Stimulated activated memory B cell treated with anti-CD40 and anti-IgM and Interleukin-4, amounts not matched to agents 10 μg/mL and 1 μg/mL and 100 μg/mL, for 72 hours (primary cell): ENCODE measurements around the gene KRTAP1-5.

Source experiments
- ATAC-seq: fragments of 150-1000 bp; cut with Tn5 transposase; 2 replicates; pipeline ENCODE4 v1.10.0; 2021
- H3K27ac Mint-ChIP-seq: one replicate; pipeline ENCODE4 v1.8.0; 2022; ENCODE audit warnings: mild to moderate bottlenecking, mixed read lengths
- H3K27me3 Mint-ChIP-seq: one replicate; pipeline ENCODE4 v1.8.0; 2022; ENCODE audit warnings: mixed read lengths
- H3K36me3 Mint-ChIP-seq: one replicate; pipeline ENCODE4 v1.8.0; 2022; ENCODE audit warnings: mixed read lengths
- H3K4me1 Mint-ChIP-seq: one replicate; pipeline ENCODE4 v1.8.0; 2022; ENCODE audit warnings: mixed read lengths
- H3K4me3 Mint-ChIP-seq: one replicate; pipeline ENCODE4 v1.8.0; 2022; ENCODE audit warnings: mild to moderate bottlenecking, moderate library complexity, mixed read lengths
- H3K9me3 Mint-ChIP-seq: one replicate; pipeline ENCODE4 v1.8.0; 2022; ENCODE audit warnings: mixed read lengths

KRTAP1-5 gene

DNA sequence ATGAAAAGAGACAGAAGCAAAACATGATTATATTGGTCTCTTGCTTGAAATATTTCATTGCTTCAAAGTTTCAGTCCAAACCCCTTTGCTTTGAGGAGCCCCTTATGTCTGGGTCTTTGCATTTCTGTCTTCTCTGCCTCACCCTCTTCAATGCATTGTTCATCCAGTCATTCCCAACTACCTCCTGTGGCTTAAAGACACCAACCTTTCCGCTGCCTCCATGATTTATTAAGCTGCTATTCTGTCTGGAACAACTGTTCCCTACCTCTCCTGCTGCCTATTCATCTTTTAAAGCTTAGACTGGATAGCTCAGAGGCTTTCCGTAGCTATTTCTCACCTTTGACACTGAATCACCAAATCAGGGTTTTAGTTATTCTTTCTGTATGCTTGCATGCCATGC, 29.6 kb downstream of the KRTAP1-5 start:
- H3K4me1 Mint-ChIP-seq, result no peaks in the 10 kb centered on the region
- H3K27me3 Mint-ChIP-seq, result peaks cover 67% of the 10 kb centered on the region
- no peak for ATAC-seq
- H3K27ac Mint-ChIP-seq, result no peak overlapping the region
- H3K4me3 Mint-ChIP-seq, result no peak overlapping the region
- H3K9me3 Mint-ChIP-seq, result no peaks in the 10 kb centered on the region
- no peaks in the 10 kb centered on the region for H3K36me3 Mint-ChIP-seq

DNA sequence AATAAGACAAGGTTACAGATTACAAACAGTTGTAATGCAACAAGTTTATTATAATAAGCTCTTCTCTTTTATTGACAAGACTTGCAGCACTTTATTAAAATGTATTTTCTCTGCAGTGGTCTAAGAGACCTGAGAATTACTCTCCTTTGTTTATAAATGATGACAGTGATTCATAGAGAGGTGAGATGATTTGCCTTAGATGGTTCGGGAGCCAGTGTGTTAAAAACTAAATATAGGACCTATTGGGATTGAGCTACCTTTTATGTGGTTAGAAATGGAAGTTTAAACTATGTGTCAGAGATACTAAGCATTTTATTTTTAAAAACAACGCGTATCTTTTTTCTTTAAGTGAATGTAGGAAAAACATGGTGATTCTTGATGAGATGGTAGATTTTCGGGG, 30.2 kb downstream of the KRTAP1-5 start:
- no peaks in the 10 kb centered on the region for H3K36me3 Mint-ChIP-seq
- H3K27me3 Mint-ChIP-seq, result peaks cover 67% of the 10 kb centered on the region
- H3K9me3 Mint-ChIP-seq, result no peaks in the 10 kb centered on the region
- ATAC-seq, result no peak
- no peak overlapping the region for H3K27ac Mint-ChIP-seq
- H3K4me3 Mint-ChIP-seq, result no peak overlapping the region
- no peaks in the 10 kb centered on the region for H3K4me1 Mint-ChIP-seq

DNA sequence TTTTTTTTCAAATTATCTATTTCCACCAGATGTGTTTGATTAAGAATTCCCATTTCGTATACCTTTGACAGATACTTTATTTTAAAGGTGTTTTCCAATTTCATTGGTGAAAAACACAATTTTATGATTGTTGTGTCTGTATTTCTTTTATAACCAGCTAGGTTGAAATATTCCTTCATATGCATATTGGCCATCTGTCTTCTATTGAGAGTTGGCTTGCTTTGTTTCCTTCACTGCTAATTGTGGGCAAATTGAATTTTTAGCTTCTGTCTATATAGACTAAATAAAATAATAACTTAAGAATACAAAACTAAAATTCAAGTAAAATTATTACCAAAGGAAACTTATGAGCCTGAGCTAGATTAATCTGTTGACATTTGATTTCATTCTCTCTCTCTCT, 31.9 kb downstream of the KRTAP1-5 start:
- no peaks in the 10 kb centered on the region for H3K36me3 Mint-ChIP-seq
- H3K4me1 Mint-ChIP-seq, result no peaks in the 10 kb centered on the region
- peaks cover 62% of the 10 kb centered on the region for H3K27me3 Mint-ChIP-seq
- H3K4me3 Mint-ChIP-seq, result no peak overlapping the region
- no peak for ATAC-seq
- H3K9me3 Mint-ChIP-seq, result no peaks in the 10 kb centered on the region
- no peak overlapping the region for H3K27ac Mint-ChIP-seq

DNA sequence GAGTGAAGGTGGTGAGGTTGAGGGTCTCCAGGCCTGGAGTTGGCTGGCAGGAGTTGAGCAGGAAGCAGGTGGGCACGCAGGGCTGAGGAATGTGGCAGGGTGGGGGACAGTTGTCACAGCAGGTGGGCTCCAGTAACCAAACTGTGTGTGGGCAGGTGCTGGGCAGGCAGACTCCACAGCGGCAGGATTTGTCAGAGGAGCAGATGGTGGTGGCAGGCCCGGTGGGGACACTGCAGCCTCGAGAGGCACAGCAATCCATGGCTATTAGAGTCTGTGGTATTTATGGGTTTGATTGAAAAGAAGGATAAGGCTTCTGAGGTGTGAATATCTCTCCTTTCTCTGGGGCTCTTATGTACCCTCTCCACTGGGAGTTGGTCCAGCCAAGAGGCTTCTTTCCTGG, 33.2 kb downstream of the KRTAP1-5 start, which contains the start of gene KRTAP3-3:
KRTAP3-3 (minus strand) TSS at position 326 of the 400 bp plus-strand sequence; CDS start at position 259, 67 bp downstream.
- no peaks in the 10 kb centered on the region for H3K36me3 Mint-ChIP-seq
- no peaks in the 10 kb centered on the region for H3K4me1 Mint-ChIP-seq
- peaks cover 52% of the 10 kb centered on the region for H3K27me3 Mint-ChIP-seq
- ATAC-seq, result no peak
- no peak within 1 kb of the TSS for H3K27ac Mint-ChIP-seq
- H3K9me3 Mint-ChIP-seq, result no peaks in the 10 kb centered on the region
- no peak within 1 kb of the TSS for H3K4me3 Mint-ChIP-seq

DNA sequence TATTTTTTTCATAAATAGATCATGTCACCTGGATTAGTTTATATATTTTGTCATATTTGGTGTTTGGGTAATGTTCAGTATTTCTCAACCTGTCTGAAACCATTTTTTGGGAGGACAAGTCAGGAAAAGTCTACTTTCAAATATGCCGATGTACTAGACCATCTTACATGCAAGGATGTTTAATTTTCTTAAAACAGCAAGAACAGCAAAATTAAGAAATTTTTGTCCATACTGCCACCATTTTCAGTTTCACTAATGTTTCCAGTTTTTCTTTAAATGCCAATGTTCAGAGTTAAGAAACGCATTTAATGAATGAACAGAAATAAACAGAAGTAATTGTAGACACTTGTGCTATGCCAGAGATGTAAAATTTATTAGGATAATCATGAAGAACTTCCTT, 33.9 kb downstream of the KRTAP1-5 start:
- no peaks in the 10 kb centered on the region for H3K36me3 Mint-ChIP-seq
- H3K27ac Mint-ChIP-seq, result no peak overlapping the region
- H3K4me1 Mint-ChIP-seq, result no peaks in the 10 kb centered on the region
- peaks cover 47% of the 10 kb centered on the region for H3K27me3 Mint-ChIP-seq
- H3K4me3 Mint-ChIP-seq, result no peak overlapping the region
- no peaks in the 10 kb centered on the region for H3K9me3 Mint-ChIP-seq
- ATAC-seq, result no peak

DNA sequence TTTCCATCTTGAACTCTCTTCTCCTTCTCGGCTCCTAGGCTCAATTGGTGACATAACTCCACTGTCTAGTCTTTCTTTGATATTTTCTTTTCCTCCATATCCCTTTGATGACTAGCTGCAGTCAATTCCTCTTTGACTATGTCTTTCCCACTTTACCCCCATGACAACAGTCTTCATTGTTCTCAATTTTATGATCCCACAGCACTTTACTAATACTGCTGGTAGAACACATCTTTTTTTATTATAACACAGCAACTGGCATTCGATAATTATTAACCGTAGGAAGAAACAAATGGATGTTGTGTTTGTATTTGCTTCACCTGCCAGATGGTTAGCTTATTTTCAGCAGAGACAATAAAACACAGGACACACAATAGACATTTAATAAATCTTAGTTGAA, 34.3 kb downstream of the KRTAP1-5 start:
- H3K4me3 Mint-ChIP-seq, result no peak overlapping the region
- no peaks in the 10 kb centered on the region for H3K9me3 Mint-ChIP-seq
- no peak overlapping the region for H3K27ac Mint-ChIP-seq
- H3K4me1 Mint-ChIP-seq, result peaks cover 3% of the 10 kb centered on the region
- H3K36me3 Mint-ChIP-seq, result no peaks in the 10 kb centered on the region
- H3K27me3 Mint-ChIP-seq, result peaks cover 52% of the 10 kb centered on the region
- ATAC-seq, result no peak

DNA sequence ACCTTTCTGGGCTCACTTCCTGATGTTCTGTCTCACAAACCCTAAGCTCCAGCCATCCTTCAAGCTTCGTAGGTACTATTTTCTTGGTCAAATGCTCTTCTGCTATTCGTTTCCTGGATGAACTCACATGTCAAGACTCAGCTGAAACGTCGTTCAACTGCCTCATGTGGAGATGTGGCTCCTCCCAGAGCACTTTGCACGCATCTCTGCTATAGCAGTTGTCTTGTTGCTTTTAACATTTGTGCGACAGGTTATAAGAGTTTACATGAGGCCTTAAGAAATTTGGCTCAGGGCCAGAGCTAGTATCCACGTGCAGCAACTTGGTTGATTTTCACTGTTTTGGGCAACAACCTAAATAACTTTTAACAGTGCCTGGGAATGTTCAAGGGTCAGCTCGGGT, 40.1 kb downstream of the KRTAP1-5 start:
- no peaks in the 10 kb centered on the region for H3K9me3 Mint-ChIP-seq
- H3K27ac Mint-ChIP-seq, result no peak overlapping the region

DNA sequence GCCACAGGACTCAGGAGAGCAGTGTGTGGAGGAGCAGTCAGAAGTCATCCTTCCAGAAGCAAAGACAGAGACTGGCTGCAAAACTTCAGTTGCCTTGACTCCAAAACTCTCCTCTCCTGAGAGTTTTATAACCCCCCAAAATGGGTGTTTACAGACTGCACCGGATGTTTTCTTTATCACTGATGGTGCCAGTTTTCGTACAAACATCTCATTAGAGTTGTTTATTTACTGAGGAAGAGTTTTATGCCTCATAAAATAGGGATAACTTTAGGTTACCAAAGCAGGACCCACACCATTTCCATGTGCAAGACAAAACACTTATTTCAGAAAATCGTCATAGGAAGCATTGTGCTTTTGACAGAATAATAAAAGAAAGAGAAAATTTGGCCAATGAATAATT, 42.8 kb downstream of the KRTAP1-5 start, which contains the start of gene KRT40:
KRT40 (minus strand) TSS at position 101 of the 400 bp plus-strand sequence; CDS start at position 48, 53 bp downstream.
- Mint-ChIP-seq H3K9me3 (no peaks in the 10 kb centered on the region), H3K27me3 (peaks cover 34% of the 10 kb centered on the region), H3K27ac (no peak within 1 kb of the TSS), H3K36me3 (no peaks in the 10 kb centered on the region), H3K4me1 (peaks cover 11% of the 10 kb centered on the region), H3K4me3 (no peak within 1 kb of the TSS)
- ATAC-seq, result no peak

More for the DNA sequence above, 40.1 kb downstream of the KRTAP1-5 start:
- Mint-ChIP-seq H3K36me3 (no peaks in the 10 kb centered on the region), H3K4me3 (no peak overlapping the region), H3K4me1 (peaks cover 11% of the 10 kb centered on the region), H3K27me3 (peaks cover 31% of the 10 kb centered on the region)
- no peak for ATAC-seq

DNA sequence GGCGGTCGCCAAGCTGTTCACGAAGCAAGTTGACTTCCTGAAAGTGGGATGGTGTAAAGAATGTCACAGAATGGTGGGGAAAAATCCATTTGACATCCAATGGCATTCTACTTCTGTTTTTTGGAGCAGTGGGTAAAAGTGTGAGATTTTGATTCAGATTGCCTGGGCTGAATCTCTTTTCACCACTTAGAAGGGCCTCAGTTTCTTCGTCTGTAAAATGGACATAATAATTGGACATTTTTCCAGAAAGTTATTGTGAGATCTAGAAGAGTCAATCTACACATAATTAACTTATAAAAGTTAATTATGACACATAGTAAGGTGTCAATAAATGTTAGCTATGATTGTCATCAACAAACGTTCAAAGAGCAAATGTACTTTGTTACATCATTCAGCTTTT, 45.9 kb downstream of the KRTAP1-5 start:
- no peak for ATAC-seq
- H3K9me3 Mint-ChIP-seq, result no peaks in the 10 kb centered on the region
- H3K4me1 Mint-ChIP-seq, result no peaks in the 10 kb centered on the region
- H3K4me3 Mint-ChIP-seq, result no peak overlapping the region
- H3K27me3 Mint-ChIP-seq, result peaks cover 29% of the 10 kb centered on the region
- H3K27ac Mint-ChIP-seq, result no peak overlapping the region
- no peaks in the 10 kb centered on the region for H3K36me3 Mint-ChIP-seq

DNA sequence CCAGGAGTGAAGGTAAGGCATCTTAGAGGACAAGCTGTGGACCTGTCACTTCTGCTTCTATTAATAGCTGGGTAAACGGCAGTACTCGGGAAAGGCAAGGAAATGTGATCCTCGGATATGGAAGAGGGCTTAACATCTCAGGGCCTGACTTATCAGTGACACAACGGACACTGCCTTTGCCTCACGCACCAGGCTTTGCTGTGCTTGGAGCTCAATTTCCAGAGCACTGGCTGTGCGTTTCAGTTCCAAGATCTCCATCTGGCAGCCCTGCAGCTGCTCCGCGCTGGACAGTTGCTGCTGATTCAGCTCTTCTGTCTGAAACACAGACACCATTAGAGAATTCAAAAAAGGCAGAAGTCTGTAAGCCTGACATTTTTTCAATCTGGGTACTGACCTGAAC, 46.4 kb downstream of the KRTAP1-5 start:
- H3K27ac Mint-ChIP-seq, result no peak overlapping the region
- no peak for ATAC-seq
- H3K4me3 Mint-ChIP-seq, result no peak overlapping the region
- no peaks in the 10 kb centered on the region for H3K9me3 Mint-ChIP-seq
- H3K36me3 Mint-ChIP-seq, result no peaks in the 10 kb centered on the region
- H3K4me1 Mint-ChIP-seq, result no peaks in the 10 kb centered on the region
- peaks cover 33% of the 10 kb centered on the region for H3K27me3 Mint-ChIP-seq

DNA sequence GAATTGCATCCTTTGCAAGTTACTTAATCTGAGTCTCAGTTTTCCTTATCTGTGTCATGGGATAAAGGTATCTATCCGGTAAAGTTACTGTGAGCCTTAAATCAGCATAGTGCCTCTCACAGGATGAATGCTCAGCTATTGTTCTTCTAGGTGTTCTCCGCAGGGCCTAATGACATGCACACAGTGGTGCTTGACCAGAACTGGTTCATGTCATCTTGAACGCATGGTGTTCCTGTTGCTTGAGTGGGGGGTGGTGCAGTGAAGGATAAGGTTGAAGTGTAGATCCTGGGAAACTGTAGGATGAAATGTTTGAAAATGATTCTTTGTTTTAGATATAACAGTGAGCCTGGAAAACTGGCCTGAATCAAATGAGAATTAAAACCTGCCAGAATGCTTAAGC, 46.9 kb downstream of the KRTAP1-5 start:
- H3K27ac Mint-ChIP-seq, result no peak overlapping the region
- H3K36me3 Mint-ChIP-seq, result no peaks in the 10 kb centered on the region
- no peaks in the 10 kb centered on the region for H3K9me3 Mint-ChIP-seq
- ATAC-seq, result no peak
- H3K4me1 Mint-ChIP-seq, result no peaks in the 10 kb centered on the region
- no peak overlapping the region for H3K4me3 Mint-ChIP-seq
- H3K27me3 Mint-ChIP-seq, result peaks cover 38% of the 10 kb centered on the region

DNA sequence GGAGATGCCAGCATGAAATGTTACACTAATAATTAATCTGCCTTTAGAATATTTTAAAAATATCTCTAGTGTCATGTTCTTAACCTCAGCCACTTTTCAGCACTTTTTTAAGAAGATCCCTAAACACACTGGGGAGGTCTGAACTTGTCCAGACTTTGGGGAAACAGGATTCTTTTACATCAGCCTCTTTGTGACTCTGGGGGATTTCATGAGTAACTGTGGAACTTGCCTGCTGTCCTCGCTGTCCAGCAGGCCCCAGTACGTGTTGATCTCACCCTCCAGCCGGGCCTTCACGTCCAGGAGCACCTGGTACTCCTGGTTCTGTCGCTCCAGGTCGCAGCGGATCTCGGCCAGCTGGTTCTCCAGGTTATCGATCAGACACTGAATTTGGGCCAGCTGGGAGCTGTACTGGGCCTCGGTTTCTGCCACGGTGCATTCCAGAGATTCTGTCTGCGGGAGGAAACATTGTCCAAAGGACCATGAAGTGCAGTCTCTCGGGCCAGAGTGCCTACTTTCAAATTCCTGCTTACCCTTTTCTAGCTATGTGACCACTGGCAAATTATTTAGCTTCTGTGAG, 48.3 kb downstream of the KRTAP1-5 start:
- no peak overlapping the region for H3K4me3 Mint-ChIP-seq
- peaks cover 45% of the 10 kb centered on the region for H3K27me3 Mint-ChIP-seq
- no peaks in the 10 kb centered on the region for H3K9me3 Mint-ChIP-seq
- no peak overlapping the region for H3K27ac Mint-ChIP-seq
- ATAC-seq, result no peak
- no peaks in the 10 kb centered on the region for H3K4me1 Mint-ChIP-seq
- no peaks in the 10 kb centered on the region for H3K36me3 Mint-ChIP-seq
